Measurements from ENCODE around the gene WDR37. TPM values are rescaled to one million over a fixed set of nuclear protein-coding genes. Genes with fewer than 3 reads are reported as not detected.

WDR37 gene
- total RNA-seq, 1 experiment from 2014 or later: 10.4 TPM

- no peaks in the 10 kb centered on the region for H3K9me3 Mint-ChIP-seq
- POLR2A ChIA-PET: no interaction called here
- no peaks in the 10 kb centered on the region for H3K27me3 Mint-ChIP-seq (ENCODE audit: low read depth)
- CTCF ChIA-PET: interaction anchor here (1.0 kb wide), 1 partner anchor 269 kb away, joined by 3 read pairs; no protein-coding TSS in a partner anchor
- no peak for ATAC-seq
- no peak for DNase-seq (ENCODE audit: low spot score)
- H3K4me3 Mint-ChIP-seq: no peak overlapping the region
- H3K27ac Mint-ChIP-seq: no peak overlapping the region
- peaks cover 35% of the 10 kb centered on the region for H3K36me3 Mint-ChIP-seq
- H3K4me1 Mint-ChIP-seq: peaks cover 12% of the 10 kb centered on the region
- no peak for TF ChIP-seq ZNF232 (CRISPR knock-in tag; IDR thresholded peaks at IDR 0.05)
- no peak for TF ChIP-seq ESRRA (CRISPR knock-in tag; IDR thresholded peaks at IDR 0.05; ENCODE audit: borderline replicate concordance)
- TF ChIP-seq ELF4 (CRISPR knock-in tag; IDR thresholded peaks at IDR 0.05; ENCODE audit: low read depth): no peak
- TF ChIP-seq OVOL2 (CRISPR knock-in tag; IDR thresholded peaks at IDR 0.05; ENCODE audit: borderline replicate concordance): no peak
- no peak for TF ChIP-seq ARID4B (CRISPR knock-in tag; IDR thresholded peaks at IDR 0.05; ENCODE audit: borderline replicate concordance)
- no peak for TF ChIP-seq ATF3 (CRISPR knock-in tag; conservative IDR thresholded peaks at IDR 0.05)
- TF ChIP-seq, protein P1, sequence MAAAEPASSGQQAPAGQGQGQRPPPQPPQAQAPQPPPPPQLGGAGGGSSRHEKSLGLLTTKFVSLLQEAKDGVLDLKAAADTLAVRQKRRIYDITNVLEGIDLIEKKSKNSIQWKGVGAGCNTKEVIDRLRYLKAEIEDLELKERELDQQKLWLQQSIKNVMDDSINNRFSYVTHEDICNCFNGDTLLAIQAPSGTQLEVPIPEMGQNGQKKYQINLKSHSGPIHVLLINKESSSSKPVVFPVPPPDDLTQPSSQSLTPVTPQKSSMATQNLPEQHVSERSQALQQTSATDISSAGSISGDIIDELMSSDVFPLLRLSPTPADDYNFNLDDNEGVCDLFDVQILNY (CRISPR knock-in tag; IDR thresholded peaks at IDR 0.05): no peak
- TF ChIP-seq FOXJ3 (CRISPR knock-in tag; IDR thresholded peaks at IDR 0.05; ENCODE audit: borderline replicate concordance): no peak
- TF ChIP-seq MXD4 (CRISPR knock-in tag; IDR thresholded peaks at IDR 0.05; ENCODE audit: borderline replicate concordance): no peak
- no peak for TF ChIP-seq SMAD4 (CRISPR knock-in tag; IDR thresholded peaks at IDR 0.05)
- TF ChIP-seq NFE2L1 (CRISPR knock-in tag; IDR thresholded peaks at IDR 0.05): no peak
- TF ChIP-seq TEAD4 (CRISPR knock-in tag; IDR thresholded peaks at IDR 0.05): no peak
- no peak for TF ChIP-seq ZNF138 (CRISPR knock-in tag; conservative IDR thresholded peaks at IDR 0.05)
- no peak for TF ChIP-seq IRF2 (CRISPR knock-in tag; IDR thresholded peaks at IDR 0.05; ENCODE audit: borderline replicate concordance, low read depth)
- no peak for TF ChIP-seq MYBL2 (CRISPR knock-in tag; IDR thresholded peaks at IDR 0.05)
These were observed 44.0 kb downstream of the WDR37 start for GRCh38 chr10:1100143-1100542.

- Mint-ChIP-seq H3K27ac (peak overlapping the region; percentile 86), H3K4me3 (no peak overlapping the region), H3K27me3 (ENCODE audit: low read depth) (no peaks in the 10 kb centered on the region), H3K4me1 (peaks cover 12% of the 10 kb centered on the region), H3K9me3 (no peaks in the 10 kb centered on the region), H3K36me3 (peaks cover 39% of the 10 kb centered on the region)
- DNase-seq (ENCODE audit: low spot score) (peak; percentile 59), ATAC-seq (peak; percentile 97)
- POLR2A ChIA-PET: no interaction called here
- CTCF ChIA-PET: interaction anchor here (0.8 to 1.0 kb wide), 4 partner anchors 9 to 269 kb away, joined by 3 to 7 read pairs (median 4); no protein-coding TSS in a partner anchor
- no peak for TF ChIP-seq USF2 (CRISPR knock-in tag; IDR thresholded peaks at IDR 0.05)
- no peak for TF ChIP-seq MYBL2 (CRISPR knock-in tag; IDR thresholded peaks at IDR 0.05)
- TF ChIP-seq, protein P2, sequence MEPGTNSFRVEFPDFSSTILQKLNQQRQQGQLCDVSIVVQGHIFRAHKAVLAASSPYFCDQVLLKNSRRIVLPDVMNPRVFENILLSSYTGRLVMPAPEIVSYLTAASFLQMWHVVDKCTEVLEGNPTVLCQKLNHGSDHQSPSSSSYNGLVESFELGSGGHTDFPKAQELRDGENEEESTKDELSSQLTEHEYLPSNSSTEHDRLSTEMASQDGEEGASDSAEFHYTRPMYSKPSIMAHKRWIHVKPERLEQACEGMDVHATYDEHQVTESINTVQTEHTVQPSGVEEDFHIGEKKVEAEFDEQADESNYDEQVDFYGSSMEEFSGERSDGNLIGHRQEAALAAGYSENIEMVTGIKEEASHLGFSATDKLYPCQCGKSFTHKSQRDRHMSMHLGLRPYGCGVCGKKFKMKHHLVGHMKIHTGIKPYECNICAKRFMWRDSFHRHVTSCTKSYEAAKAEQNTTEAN (CRISPR knock-in tag; IDR thresholded peaks at IDR 0.05): no peak
- no peak for TF ChIP-seq ZMAT4 (CRISPR knock-in tag; IDR thresholded peaks at IDR 0.05)
- TF ChIP-seq FOXJ3 (CRISPR knock-in tag; IDR thresholded peaks at IDR 0.05; ENCODE audit: borderline replicate concordance): no peak
- TF ChIP-seq, protein P3, sequence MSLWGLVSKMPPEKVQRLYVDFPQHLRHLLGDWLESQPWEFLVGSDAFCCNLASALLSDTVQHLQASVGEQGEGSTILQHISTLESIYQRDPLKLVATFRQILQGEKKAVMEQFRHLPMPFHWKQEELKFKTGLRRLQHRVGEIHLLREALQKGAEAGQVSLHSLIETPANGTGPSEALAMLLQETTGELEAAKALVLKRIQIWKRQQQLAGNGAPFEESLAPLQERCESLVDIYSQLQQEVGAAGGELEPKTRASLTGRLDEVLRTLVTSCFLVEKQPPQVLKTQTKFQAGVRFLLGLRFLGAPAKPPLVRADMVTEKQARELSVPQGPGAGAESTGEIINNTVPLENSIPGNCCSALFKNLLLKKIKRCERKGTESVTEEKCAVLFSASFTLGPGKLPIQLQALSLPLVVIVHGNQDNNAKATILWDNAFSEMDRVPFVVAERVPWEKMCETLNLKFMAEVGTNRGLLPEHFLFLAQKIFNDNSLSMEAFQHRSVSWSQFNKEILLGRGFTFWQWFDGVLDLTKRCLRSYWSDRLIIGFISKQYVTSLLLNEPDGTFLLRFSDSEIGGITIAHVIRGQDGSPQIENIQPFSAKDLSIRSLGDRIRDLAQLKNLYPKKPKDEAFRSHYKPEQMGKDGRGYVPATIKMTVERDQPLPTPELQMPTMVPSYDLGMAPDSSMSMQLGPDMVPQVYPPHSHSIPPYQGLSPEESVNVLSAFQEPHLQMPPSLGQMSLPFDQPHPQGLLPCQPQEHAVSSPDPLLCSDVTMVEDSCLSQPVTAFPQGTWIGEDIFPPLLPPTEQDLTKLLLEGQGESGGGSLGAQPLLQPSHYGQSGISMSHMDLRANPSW (CRISPR knock-in tag; conservative IDR thresholded peaks at IDR 0.05; ENCODE audit: low read depth): no peak
- TF ChIP-seq ZNF671 (CRISPR knock-in tag; IDR thresholded peaks at IDR 0.05): no peak
- TF ChIP-seq, protein P4, sequence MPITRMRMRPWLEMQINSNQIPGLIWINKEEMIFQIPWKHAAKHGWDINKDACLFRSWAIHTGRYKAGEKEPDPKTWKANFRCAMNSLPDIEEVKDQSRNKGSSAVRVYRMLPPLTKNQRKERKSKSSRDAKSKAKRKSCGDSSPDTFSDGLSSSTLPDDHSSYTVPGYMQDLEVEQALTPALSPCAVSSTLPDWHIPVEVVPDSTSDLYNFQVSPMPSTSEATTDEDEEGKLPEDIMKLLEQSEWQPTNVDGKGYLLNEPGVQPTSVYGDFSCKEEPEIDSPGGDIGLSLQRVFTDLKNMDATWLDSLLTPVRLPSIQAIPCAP (CRISPR knock-in tag; IDR thresholded peaks at IDR 0.05): no peak
These were observed 44.6 kb downstream of the WDR37 start for GRCh38 chr10:1100691-1101368.

Data from WTC11 (cell line).